NT2/D1 (cell line): ENCODE data around the gene DOK5.

Source experiments
- SUZ12 ChIP-seq: IDR thresholded peaks from 2 replicates; pipeline ENCODE4 v1.6.1; 2011; ENCODE audit not compliant: insufficient read length, insufficient read depth; ENCODE audit errors: extremely low read depth
- YY1 ChIP-seq: IDR thresholded peaks from 2 replicates; pipeline ENCODE4 v1.6.1; 2011; ENCODE audit not compliant: insufficient read length, insufficient read depth
- ZNF274 ChIP-seq: IDR thresholded peaks from 2 replicates; pipeline ENCODE4 v1.6.1; 2011; ENCODE audit warnings: mild to moderate bottlenecking, low read depth, low read length

DNA sequence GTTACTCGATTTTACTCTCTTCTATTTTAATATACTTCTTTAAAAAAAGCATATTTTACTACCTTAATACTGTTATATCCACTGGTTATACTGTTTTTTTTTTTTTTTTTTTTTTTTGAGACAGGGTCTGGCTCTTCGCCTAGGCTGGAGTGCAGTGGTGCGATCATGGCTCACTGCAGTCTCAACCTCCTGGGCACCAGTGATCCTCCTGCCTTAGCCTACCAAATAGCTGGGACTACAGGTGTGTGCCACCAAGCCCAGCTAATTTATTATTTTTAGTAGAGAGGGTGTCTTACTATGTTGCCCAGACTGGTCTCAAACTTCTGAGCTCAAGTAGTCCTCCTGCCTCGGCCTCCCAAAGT lies 170.7 kb downstream of the DOK5 start:
- no peak for TF ChIP-seq YY1
- no peak for TF ChIP-seq ZNF274
- no peak for TF ChIP-seq SUZ12
